K562 (cell line): ENCODE results near the gene STXBP4. TPM values are rescaled to one million over a fixed set of nuclear protein-coding genes. Genes with fewer than 3 reads are reported as not detected.
A peak's percentile ranks its signal among the peaks of the same experiment; 100 is the strongest.

Experiments used
- DMBX1 ChIP-seq: fragments of 250-450 bp; sonication (Bioruptor Pico); IDR thresholded peaks from 2 replicates; pipeline ENCODE4 v1.8.0; 2022; ENCODE audit warnings: inconsistent platforms, mild to moderate bottlenecking, moderate library complexity, borderline replicate concordance
- FOS ChIP-seq: IDR thresholded peaks from 3 replicates; pipeline ENCODE4 v1.6.1; 2011; ENCODE audit not compliant: insufficient read length; ENCODE audit errors: extremely low read depth
- GABPB1 ChIP-seq: sonication (generic); formaldehyde crosslinking; IDR thresholded peaks from 2 replicates; pipeline ENCODE4 v1.8.0; 2022; ENCODE audit warnings: mild to moderate bottlenecking, missing genetic modification reagents
- HDAC3 ChIP-seq: fragments of 450-650 bp; IDR thresholded peaks from 2 replicates; pipeline ENCODE4 v1.6.1; 2018; ENCODE audit warnings: borderline replicate concordance, mild to moderate bottlenecking, moderate library complexity; ENCODE audit not compliant: partially characterized antibody
- JUN ChIP-seq, 2 experiments: sonication (generic) in 1 of 2; formaldehyde crosslinking in 1 of 2; IDR thresholded peaks; 2 replicates each; pipeline versions ENCODE4 v1.6.1 to v1.8.0; 2012 to 2022; ENCODE audit warnings: borderline replicate concordance in 2 of 2, mild to moderate bottlenecking in 2 of 2, improper control_type of control experiment in 1 of 2, low read depth in 1 of 2, low read length in 1 of 2, missing genetic modification reagents in 1 of 2
- LEF1 ChIP-seq: fragments of 450-650 bp; IDR thresholded peaks from 2 replicates; pipeline ENCODE4 v1.6.1; 2016; ENCODE audit warnings: mild to moderate bottlenecking
- POLR2B ChIP-seq: fragments of 450-650 bp; IDR thresholded peaks from 2 replicates; pipeline ENCODE4 v1.6.1; 2018; ENCODE audit warnings: low read depth; ENCODE audit not compliant: partially characterized antibody
- POLR2H ChIP-seq: IDR thresholded peaks from 2 replicates; pipeline ENCODE4 v1.6.1; 2016; ENCODE audit warnings: missing genetic modification characterization, low read depth, mild to moderate bottlenecking, control low read depth, missing compliant biosample characterization, moderate library complexity
- PPARD ChIP-seq: fragments of 250-450 bp; sonication (Bioruptor Pico); IDR thresholded peaks from 2 replicates; pipeline ENCODE4 v1.8.0; 2022; ENCODE audit warnings: inconsistent platforms, mild to moderate bottlenecking, moderate library complexity
- PTBP1 ChIP-seq: fragments of 200-400 bp; formaldehyde crosslinking; IDR thresholded peaks from 2 replicates; pipeline ENCODE4 v1.6.1; 2017; ENCODE audit warnings: low read depth, low read length
- RBM25 ChIP-seq: fragments of 200-400 bp; formaldehyde crosslinking; IDR thresholded peaks from 2 replicates; pipeline ENCODE4 v1.6.1; 2018; ENCODE audit warnings: low read length, low read depth, moderate library complexity; ENCODE audit not compliant: severe bottlenecking
- SNRNP70 ChIP-seq: fragments of 200-400 bp; formaldehyde crosslinking; optimal IDR thresholded peaks from 2 replicates; pipeline ENCODE3; 2017; ENCODE audit warnings: low read depth, low read length
- SP1 ChIP-seq: sonication (generic); formaldehyde crosslinking; IDR thresholded peaks from 2 replicates; pipeline ENCODE4 v1.8.1; 2022; ENCODE audit warnings: mild to moderate bottlenecking, missing genetic modification reagents
- SPI1 ChIP-seq: IDR thresholded peaks from 2 replicates; pipeline ENCODE4 v1.6.1; 2011; ENCODE audit warnings: low read depth, low read length, control low read depth, borderline replicate concordance
- SRSF9 ChIP-seq: fragments of 200-400 bp; formaldehyde crosslinking; IDR thresholded peaks from 2 replicates; pipeline ENCODE4 v1.6.1; 2017; ENCODE audit warnings: low read depth, low read length, borderline replicate concordance
- TAF15 ChIP-seq: fragments of 200-400 bp; formaldehyde crosslinking; IDR thresholded peaks from 2 replicates; pipeline ENCODE4 v1.6.1; 2017; ENCODE audit warnings: mild to moderate bottlenecking, low read depth, low read length, moderate library complexity
- ZBTB1 ChIP-seq: sonication (generic); formaldehyde crosslinking; IDR thresholded peaks from 2 replicates; pipeline ENCODE4 v1.8.1; 2023; ENCODE audit warnings: missing genetic modification reagents, low read depth, mild to moderate bottlenecking, borderline replicate concordance
- ZBTB12 ChIP-seq: fragments of 250-450 bp; sonication (Bioruptor Pico); IDR thresholded peaks from 2 replicates; pipeline ENCODE4 v1.4.0; 2020
- ZHX1 ChIP-seq: fragments of 150-350 bp; conservative IDR thresholded peaks from 2 replicates; pipeline ENCODE4 v1.6.1; 2014; ENCODE audit warnings: low read length
- ZNF212 ChIP-seq: fragments of 450-650 bp; formaldehyde crosslinking; IDR thresholded peaks from 2 replicates; pipeline ENCODE4 v1.4.0; 2020; ENCODE audit warnings: mild to moderate bottlenecking
- ZNF324 ChIP-seq: fragments of 250-450 bp; sonication (Bioruptor Pico); IDR thresholded peaks from 2 replicates; pipeline ENCODE4 v1.4.0; 2020; ENCODE audit warnings: mild to moderate bottlenecking
- ZNF384 ChIP-seq: IDR thresholded peaks from 2 replicates; pipeline ENCODE4 v1.6.1; 2012; ENCODE audit warnings: low read depth, low read length, improper control_type of control experiment
- ZNF444 ChIP-seq: fragments of 250-450 bp; sonication (Bioruptor Pico); IDR thresholded peaks from 2 replicates; pipeline ENCODE4 v1.4.0; 2020; ENCODE audit warnings: mild to moderate bottlenecking, moderate library complexity
- ZSCAN29 ChIP-seq: fragments of 450-650 bp; IDR thresholded peaks from 2 replicates; pipeline ENCODE4 v1.6.1; 2017
- polyA plus RNA-seq, 8 experiments: library from polyadenylated mRNA; depleted of rRNA in 4 of 8; stranded (reverse) in 5 of 8; unstranded in 3 of 8; fragments of >200 nt; fragmentation: Nextera tagmentation in 2 of 8; fragmentation: Illumina TruSeq in 1 of 8; extraction: Ambion mirVana in 2 of 8; extraction: Trizol in 1 of 8; gene quantifications; 2 replicates each; pipeline versions ENCODE4 v1.2.1 to v1.2.3, GENCODE V29; 2011 to 2014; ENCODE audit warnings: inconsistent platforms in 1 of 8, missing spikeins in 1 of 8
- total RNA-seq, 7 experiments: library from RNA; depleted of rRNA in 6 of 7; stranded (reverse); fragments of >200 nt in 6 of 7; fragmentation: Illumina TruSeq in 2 of 7; extraction: Trizol in 2 of 7; gene quantifications; 2 replicates each; pipeline versions ENCODE4 v1.2.1 to v1.2.3, GENCODE V29; 2011 to 2021; ENCODE audit warnings: low replicate concordance in 1 of 7
- TF ChIP-seq, protein P1 (sequence below): sonication (generic); formaldehyde crosslinking; IDR thresholded peaks from 2 replicates; pipeline ENCODE4 v1.8.0; 2022; ENCODE audit warnings: mild to moderate bottlenecking, missing genetic modification reagents

The STXBP4 gene
- total and polyA plus RNA-seq, 9 of the 15 experiments (the other 6 are each of a cell fraction or from before 2014, with no cell fraction given): 11.6 to 23.2 (median 18.5) TPM

GRCh38 chr17:54968262-54968987, at the start of gene STXBP4, which contains the start of gene COX11 (continued):
- TF ChIP-seq DMBX1 (CRISPR knock-in tag) (no peak), HDAC3 (peak; percentile 84), ZBTB12 (CRISPR knock-in tag) (no peak), PTBP1 (no peak), ZNF384 (no peak), ZNF324 (CRISPR knock-in tag) (no peak), FOS (no peak), ZNF444 (CRISPR knock-in tag) (no peak), ZBTB1 (CRISPR knock-in tag) (no peak), POLR2B (peak; percentile 88), SPI1 (no peak), SP1 (CRISPR knock-in tag) (peak; percentile 40), PPARD (CRISPR knock-in tag) (no peak), LEF1 (no peak), TAF15 (no peak), POLR2H (tag) (peak; percentile 54), GABPB1 (CRISPR knock-in tag) (0 out of 2 replicates have a peak, but pooled peaks have one; percentile 32), SNRNP70 (no peak), RBM25 (peak; percentile 98), ZNF212 (CRISPR knock-in tag) (no peak), SRSF9 (no peak), ZSCAN29 (no peak), JUN (IDR thresholded peaks at IDR 0.05; ENCODE audit: borderline replicate concordance, low read depth, low read length) (no peak), JUN (CRISPR knock-in tag; IDR thresholded peaks at IDR 0.05; ENCODE audit: borderline replicate concordance) (no peak), ZHX1 (peak; percentile 100)
- TF ChIP-seq, protein P1, sequence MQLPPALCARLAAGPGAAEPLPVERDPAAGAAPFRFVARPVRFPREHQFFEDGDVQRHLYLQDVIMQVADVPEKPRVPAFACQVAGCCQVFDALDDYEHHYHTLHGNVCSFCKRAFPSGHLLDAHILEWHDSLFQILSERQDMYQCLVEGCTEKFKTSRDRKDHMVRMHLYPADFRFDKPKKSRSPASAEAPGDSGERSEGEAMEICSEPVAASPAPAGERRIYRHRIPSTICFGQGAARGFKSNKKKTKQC (CRISPR knock-in tag): no peak
